Peyer's patch (tissue), 4 donors: ENCODE measurements around the gene NFIX. TPM values are rescaled to one million over a fixed set of nuclear protein-coding genes. Genes with fewer than 3 reads are reported as not detected.

Experiments
- DNase-seq, 3 donors: peaks; one replicate each; pipeline ENCODE4 v3.0.0-alpha.2; 2017 to 2019
- H3K27ac ChIP-seq, 4 donors: fragments of 200-600 bp; sonication (generic); one replicate each; pipeline ENCODE4 v1.5.1; 2016 to 2019
- H3K27me3 ChIP-seq, 2 donors: fragments of 200-600 bp; sonication (generic); one replicate each; pipeline ENCODE4 v1.5.1; 2019
- H3K36me3 ChIP-seq, 3 donors: fragments of 200-600 bp; sonication (generic); one replicate each; pipeline ENCODE4 v1.5.1; 2016 to 2019
- H3K4me1 ChIP-seq, 4 donors: fragments of 200-600 bp; sonication (generic); one replicate each; pipeline ENCODE4 v1.5.1; 2016 to 2019
- H3K4me3 ChIP-seq, 4 donors: fragments of 200-600 bp; sonication (generic); 1 replicate in 3 of 4; 2 replicates in 1 of 4; pipeline ENCODE4 v1.5.1; 2016 to 2019; ENCODE audit warnings: mild to moderate bottlenecking in 1 of 4
- H3K9me3 ChIP-seq, 4 donors: fragments of 200-600 bp; sonication (generic); one replicate each; pipeline ENCODE4 v1.5.1; 2016 to 2019; ENCODE audit warnings: mild to moderate bottlenecking in 1 of 4
- CTCF ChIP-seq, 6 experiments: fragments of 450-650 bp in 4 of 6; fragments of 200-600 bp in 2 of 6; sonication (generic) in 1 of 6; IDR thresholded peaks; one replicate each; pipeline ENCODE4 v1.5.1; 2017 to 2019; ENCODE audit warnings: antibody characterized with exemption in 6 of 6, mild to moderate bottlenecking in 3 of 6, moderate library complexity in 1 of 6
- POLR2A ChIP-seq, 2 donors: fragments of 450-650 bp; IDR thresholded peaks; one replicate each; pipeline ENCODE4 v1.5.1; 2017; ENCODE audit warnings: antibody characterized with exemption in 2 of 2, mild to moderate bottlenecking in 2 of 2, moderate library complexity in 2 of 2
- total RNA-seq, 4 donors: library from RNA; depleted of rRNA; stranded (reverse); fragments of >200 nt; gene quantifications; one replicate each; pipeline ENCODE4 v1.1.0, GENCODE V29; 2016

Gene NFIX
- total RNA-seq, 4 donors from 2014 or later = 13.5 to 56.9 (median 40.0) TPM

DNA sequence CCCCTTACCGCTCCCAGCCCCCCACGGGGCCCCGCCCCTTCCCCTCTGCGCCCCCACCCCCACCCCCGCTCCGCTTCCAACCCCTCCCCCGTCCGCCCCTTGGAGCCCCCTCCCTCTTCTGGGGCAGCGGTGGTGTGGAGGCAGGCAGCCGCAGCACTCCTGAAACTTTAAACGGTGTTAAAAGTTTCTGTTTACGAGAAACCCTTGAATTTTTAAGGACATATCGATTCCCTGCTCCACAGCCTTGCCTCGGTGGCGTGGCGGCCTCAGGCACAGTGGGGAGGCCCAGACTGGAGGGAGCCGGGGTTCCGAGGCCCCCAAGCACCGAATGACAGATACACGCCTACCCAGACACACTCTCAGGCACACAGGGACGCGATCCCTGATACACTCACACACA is 4.8 kb upstream of the NFIX start:
- peaks cover 0 to 11% (median 4%) of the 10 kb centered on the region in 4 donors for H3K4me1 ChIP-seq
- no peaks in the 10 kb centered on the region for H3K9me3 ChIP-seq
- H3K27ac ChIP-seq = no peak overlapping the region
- no peaks in the 10 kb centered on the region for H3K36me3 ChIP-seq
- no peaks in the 10 kb centered on the region for H3K27me3 ChIP-seq
- TF ChIP-seq CTCF (IDR thresholded peaks at IDR 0.05) = no peak
- TF ChIP-seq POLR2A (IDR thresholded peaks at IDR 0.05) = no peak
- DNase-seq = no peak
- no peak overlapping the region for H3K4me3 ChIP-seq

DNA sequence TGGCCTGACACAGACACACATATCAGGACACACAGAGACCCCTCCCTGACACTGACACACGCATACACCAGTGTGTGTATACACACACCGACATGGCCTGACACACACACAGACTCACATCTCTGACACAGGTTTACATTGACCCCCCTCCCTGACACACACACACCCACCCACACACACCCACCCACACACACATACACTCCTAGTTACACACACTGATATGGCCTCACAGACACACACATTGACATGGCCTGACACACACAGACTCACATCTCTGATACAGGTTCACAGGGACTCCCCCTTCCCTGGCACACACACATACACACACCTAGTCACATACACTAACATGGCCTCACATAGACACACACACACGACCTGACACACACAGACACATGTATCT is 4.4 kb upstream of the NFIX start:
- no peak overlapping the region for H3K27ac ChIP-seq
- H3K27me3 ChIP-seq = no peaks in the 10 kb centered on the region
- H3K4me1 ChIP-seq = peaks cover 0 to 7% (median 3%) of the 10 kb centered on the region in 4 donors
- DNase-seq = no peak
- TF ChIP-seq POLR2A (IDR thresholded peaks at IDR 0.05) (no peak), CTCF (IDR thresholded peaks at IDR 0.05) (no peak)
- H3K4me3 ChIP-seq = no peak overlapping the region
- no peaks in the 10 kb centered on the region for H3K9me3 ChIP-seq
- no peaks in the 10 kb centered on the region for H3K36me3 ChIP-seq

DNA sequence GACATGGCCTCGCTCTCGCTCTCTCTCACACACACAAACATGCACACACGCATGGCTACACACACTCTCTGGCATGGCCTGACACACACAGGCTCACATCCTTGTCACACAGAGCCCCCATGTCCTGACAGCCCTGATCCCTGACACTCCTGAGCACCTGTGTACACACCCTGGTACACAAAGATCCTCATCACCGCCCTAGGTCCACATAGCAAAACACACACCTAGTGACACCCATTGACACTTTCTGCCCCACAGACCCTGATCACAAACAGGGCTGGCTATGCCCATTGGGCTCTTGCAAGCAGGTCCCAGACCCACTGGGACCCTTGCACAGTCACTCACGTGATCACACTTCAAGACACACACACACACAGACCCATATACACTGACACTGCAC is 4.0 kb upstream of the NFIX start:
- no peaks in the 10 kb centered on the region for H3K36me3 ChIP-seq
- no peak overlapping the region for H3K4me3 ChIP-seq
- H3K9me3 ChIP-seq = no peaks in the 10 kb centered on the region
- no peaks in the 10 kb centered on the region for H3K27me3 ChIP-seq
- no peak for TF ChIP-seq POLR2A (IDR thresholded peaks at IDR 0.05)
- TF ChIP-seq CTCF (IDR thresholded peaks at IDR 0.05) = no peak
- peaks cover 0 to 4% (median 2%) of the 10 kb centered on the region in 4 donors for H3K4me1 ChIP-seq
- peak in 1 of 3 donors; percentile 47 for DNase-seq
- H3K27ac ChIP-seq = no peak overlapping the region

DNA sequence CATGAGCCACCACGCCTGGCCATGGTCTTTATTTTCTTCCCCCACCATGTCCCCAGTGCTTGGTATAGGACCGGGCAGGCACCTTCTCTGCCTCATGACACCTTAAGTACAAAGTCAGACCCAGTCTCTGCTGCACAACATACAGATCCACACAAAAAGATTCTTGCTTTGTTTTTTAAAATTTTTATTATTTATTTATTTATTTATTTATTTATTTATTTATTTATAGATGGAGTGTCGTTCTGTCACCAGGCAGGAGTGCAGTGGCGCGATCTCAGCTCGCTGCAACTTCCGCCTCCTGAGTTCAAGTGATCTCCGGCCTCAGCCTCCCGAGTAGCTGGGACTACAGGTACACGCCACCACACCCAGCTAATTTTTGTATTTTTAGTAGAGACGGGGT is 2.5 kb upstream of the NFIX start:
- Histone ChIP-seq H3K9me3 (no peaks in the 10 kb centered on the region), H3K27ac (no peak overlapping the region), H3K4me1 (peaks cover 0 to 14% (median 3%) of the 10 kb centered on the region in 4 donors), H3K27me3 (no peaks in the 10 kb centered on the region), H3K36me3 (no peaks in the 10 kb centered on the region), H3K4me3 (no peak overlapping the region)
- TF ChIP-seq CTCF (IDR thresholded peaks at IDR 0.05) = no peak
- no peak for TF ChIP-seq POLR2A (IDR thresholded peaks at IDR 0.05)
- no peak for DNase-seq

- Histone ChIP-seq H3K36me3 (no peaks in the 10 kb centered on the region), H3K27ac (no peak overlapping the region), H3K4me3 (no peak overlapping the region), H3K9me3 (no peaks in the 10 kb centered on the region), H3K27me3 (no peaks in the 10 kb centered on the region), H3K4me1 (peaks cover 0 to 14% (median 3%) of the 10 kb centered on the region in 4 donors)
- TF ChIP-seq POLR2A (IDR thresholded peaks at IDR 0.05) (no peak), CTCF (IDR thresholded peaks at IDR 0.05) (no peak)
- peak in 1 of 3 donors; percentile 46 for DNase-seq
These were observed 1.7 kb upstream of the NFIX start for GRCh38 chr19:12993562-12993961.
